ENCODE data around the gene RANBP17. TPM values are rescaled to one million over a fixed set of nuclear protein-coding genes. Genes with fewer than 3 reads are reported as not detected.

The RANBP17 gene
- total RNA-seq, 1 donor from 2014 or later: 0.96 TPM

- Histone ChIP-seq H3K4me1 (no peaks in the 10 kb centered on the region), H3K36me3 (no peaks in the 10 kb centered on the region), H3K9me3 (no peaks in the 10 kb centered on the region), H3K27me3 (no peaks in the 10 kb centered on the region), H3K27ac (no peak overlapping the region), H3K4me3 (no peak overlapping the region)
- intact Hi-C loops (cut with DNase I): no loop called here
- no peak for DNase-seq (ENCODE audit: low spot score in 2 of 2)
- TF ChIP-seq CTCF (IDR thresholded peaks at IDR 0.05): no peak
Observed at GRCh38 chr5:171116719-171117118, 254.9 kb downstream of the RANBP17 start.

- H3K4me3 ChIP-seq: no peak overlapping the region
- DNase-seq (ENCODE audit: low spot score in 2 of 2): no peak
- no peaks in the 10 kb centered on the region for H3K4me1 ChIP-seq
- H3K27ac ChIP-seq: no peak overlapping the region
- no peak for TF ChIP-seq CTCF (IDR thresholded peaks at IDR 0.05)
- H3K9me3 ChIP-seq: no peaks in the 10 kb centered on the region
- intact Hi-C loops (cut with DNase I): no loop called here
- no peaks in the 10 kb centered on the region for H3K27me3 ChIP-seq
- H3K36me3 ChIP-seq: no peaks in the 10 kb centered on the region
Observed at GRCh38 chr5:171120986-171121622, 259.3 kb downstream of the RANBP17 start.

GRCh38 chr5:171121638-171122037 is 259.8 kb downstream of the RANBP17 start:
- intact Hi-C loops (cut with DNase I): no loop called here
- Histone ChIP-seq H3K27me3 (no peaks in the 10 kb centered on the region), H3K4me3 (no peak overlapping the region), H3K9me3 (no peaks in the 10 kb centered on the region), H3K36me3 (no peaks in the 10 kb centered on the region), H3K27ac (no peak overlapping the region), H3K4me1 (no peaks in the 10 kb centered on the region)
- no peak for DNase-seq (ENCODE audit: low spot score in 2 of 2)
- no peak for TF ChIP-seq CTCF (IDR thresholded peaks at IDR 0.05)

- Histone ChIP-seq H3K4me1 (no peaks in the 10 kb centered on the region), H3K27ac (no peak overlapping the region), H3K27me3 (no peaks in the 10 kb centered on the region), H3K9me3 (no peaks in the 10 kb centered on the region), H3K4me3 (no peak overlapping the region), H3K36me3 (no peaks in the 10 kb centered on the region)
- DNase-seq (ENCODE audit: low spot score in 2 of 2): no peak
- TF ChIP-seq CTCF (IDR thresholded peaks at IDR 0.05): no peak
- intact Hi-C loops (cut with DNase I): no loop called here
Observed at GRCh38 chr5:171122372-171122771, 260.6 kb downstream of the RANBP17 start.

GRCh38 chr5:171123417-171123816 is 261.6 kb downstream of the RANBP17 start:
- DNase-seq (ENCODE audit: low spot score in 2 of 2): no peak
- TF ChIP-seq CTCF (IDR thresholded peaks at IDR 0.05): no peak

GRCh38 chr5:171127314-171127713 is 265.5 kb downstream of the RANBP17 start:
- Histone ChIP-seq H3K27me3 (no peaks in the 10 kb centered on the region), H3K9me3 (no peaks in the 10 kb centered on the region), H3K36me3 (no peaks in the 10 kb centered on the region), H3K4me3 (no peak overlapping the region), H3K27ac (no peak overlapping the region), H3K4me1 (no peaks in the 10 kb centered on the region)
- intact Hi-C loops (cut with DNase I): no loop called here
- DNase-seq (ENCODE audit: low spot score in 2 of 2): no peak
- TF ChIP-seq CTCF (IDR thresholded peaks at IDR 0.05): no peak

More at GRCh38 chr5:171123417-171123816, 261.6 kb downstream of the RANBP17 start:
- Histone ChIP-seq H3K36me3 (no peaks in the 10 kb centered on the region), H3K9me3 (no peaks in the 10 kb centered on the region), H3K27me3 (no peaks in the 10 kb centered on the region), H3K4me3 (no peak overlapping the region), H3K27ac (no peak overlapping the region), H3K4me1 (no peaks in the 10 kb centered on the region)
- intact Hi-C loops (cut with DNase I): no loop called here

All from ascending aorta (tissue), 2 donors.